Hepatocyte (in vitro differentiated cells): ENCODE results near the gene CMKLR1. TPM values are rescaled to one million over a fixed set of nuclear protein-coding genes. Genes with fewer than 3 reads are reported as not detected.

Source experiments
- DNase-seq: peaks from one replicate; pipeline ENCODE4 v3.0.0-alpha.2; 2016; ENCODE audit warnings: low spot score
- H2AFZ ChIP-seq: fragments of 200-600 bp; sonication (generic); 2 replicates; pipeline ENCODE4 v1.6.0; 2016; ENCODE audit warnings: antibody characterized with exemption, mild to moderate bottlenecking
- H3K27ac ChIP-seq: fragments of 200-600 bp; sonication (generic); 2 replicates; pipeline ENCODE4 v1.5.1; 2016; ENCODE audit warnings: mild to moderate bottlenecking
- H3K27me3 ChIP-seq: fragments of 200-600 bp; sonication (generic); 2 replicates; pipeline ENCODE4 v1.6.1; 2016
- H3K36me3 ChIP-seq: fragments of 200-600 bp; sonication (generic); replicated peaks from 2 replicates; pipeline ENCODE4 v1.5.1; 2016; ENCODE audit warnings: low read depth; ENCODE audit not compliant: insufficient read depth
- H3K4me1 ChIP-seq: fragments of 200-600 bp; sonication (generic); 2 replicates; pipeline ENCODE4 v1.5.1; 2016; ENCODE audit warnings: mild to moderate bottlenecking, moderate library complexity; ENCODE audit not compliant: insufficient read depth
- H3K4me2 ChIP-seq: fragments of 200-600 bp; sonication (generic); 2 replicates; pipeline ENCODE4 v1.6.0; 2016
- H3K4me3 ChIP-seq: fragments of 200-600 bp; sonication (generic); 2 replicates; pipeline ENCODE4 v1.5.1; 2016; ENCODE audit warnings: mild to moderate bottlenecking
- H3K79me2 ChIP-seq: fragments of 200-600 bp; sonication (generic); 2 replicates; pipeline ENCODE4 v1.6.0; 2017; ENCODE audit warnings: mild to moderate bottlenecking
- H3K9me2 ChIP-seq: fragments of 200-600 bp; sonication (generic); replicated peaks from 2 replicates; pipeline ENCODE4 v1.6.0; 2017; ENCODE audit warnings: mild to moderate bottlenecking; ENCODE audit not compliant: insufficient read depth
- H3K9me3 ChIP-seq: fragments of 200-600 bp; sonication (generic); 2 replicates; pipeline ENCODE4 v1.5.1; 2016; ENCODE audit warnings: low read depth, mild to moderate bottlenecking
- H4K20me1 ChIP-seq: fragments of 200-600 bp; sonication (generic); 2 replicates; pipeline ENCODE4 v1.6.0; 2016; ENCODE audit warnings: mild to moderate bottlenecking; ENCODE audit not compliant: insufficient read depth, poor library complexity, severe bottlenecking
- CTCF ChIP-seq: fragments of 200-600 bp; sonication (generic); IDR thresholded peaks from 2 replicates; pipeline ENCODE4 v1.5.1; 2016; ENCODE audit warnings: antibody characterized with exemption, mild to moderate bottlenecking; ENCODE audit not compliant: poor library complexity
- EZH2 ChIP-seq: fragments of 200-600 bp; sonication (generic); IDR thresholded peaks from 2 replicates; pipeline ENCODE4 v1.6.1; 2016; ENCODE audit warnings: antibody characterized with exemption, mild to moderate bottlenecking, borderline replicate concordance
- EZH2phosphoT487 ChIP-seq: fragments of 200-600 bp; sonication (generic); IDR thresholded peaks from one replicate; pipeline ENCODE4 v1.6.1; 2018; ENCODE audit warnings: antibody characterized with exemption, mild to moderate bottlenecking, low read depth, moderate library complexity; ENCODE audit not compliant: unreplicated experiment, severe bottlenecking
- WGBS: methylation state at CpG from one replicate; pipeline ENCODE4 v1.1.6; 2016; ENCODE audit warnings: low lambda C conversion rate; ENCODE audit errors: missing lambda C conversion rate; 5-methylcytosine and 5-hydroxymethylcytosine counted together
- polyA plus RNA-seq: library from polyadenylated mRNA; unstranded; fragments of >200 nt; fragmentation: Nextera tagmentation; extraction: Ambion mirVana; gene quantifications from 2 replicates; pipeline ENCODE4 v1.2.1, GENCODE V29; 2016
- total RNA-seq: library from RNA; depleted of rRNA; stranded (reverse); fragments of >200 nt; gene quantifications from 2 replicates; pipeline ENCODE4 v1.2.3, GENCODE V29; 2014

CMKLR1 gene
- total and polyA plus RNA-seq, 2 experiments from 2014 or later, result 2.2 to 3.1 TPM

GRCh38 chr12:108367436-108367835 lies 28.3 kb upstream of the CMKLR1 start:
- Histone ChIP-seq H4K20me1 (no peaks in the 10 kb centered on the region), H3K4me2 (no peak overlapping the region), H3K4me1 (no peaks in the 10 kb centered on the region), H3K9me3 (no peaks in the 10 kb centered on the region), H3K79me2 (no peaks in the 10 kb centered on the region), H2AFZ (no peak overlapping the region), H3K4me3 (no peak overlapping the region), H3K9me2 (no peaks in the 10 kb centered on the region), H3K36me3 (no peaks in the 10 kb centered on the region), H3K27ac (no peak overlapping the region), H3K27me3 (no peaks in the 10 kb centered on the region)
- DNase-seq, result no peak
- TF ChIP-seq EZH2phosphoT487 (no peak), EZH2 (no peak), CTCF (no peak)
- WGBS, result 87% methylated on average over 7 of the region's 7 CpGs

- H3K4me2 ChIP-seq, result no peak overlapping the region
- H3K9me2 ChIP-seq, result no peaks in the 10 kb centered on the region
- no peaks in the 10 kb centered on the region for H3K4me1 ChIP-seq
- no peak overlapping the region for H2AFZ ChIP-seq
- TF ChIP-seq EZH2phosphoT487 (no peak), EZH2 (no peak), CTCF (no peak)
- H4K20me1 ChIP-seq, result no peaks in the 10 kb centered on the region
- no peaks in the 10 kb centered on the region for H3K79me2 ChIP-seq
- H3K27me3 ChIP-seq, result no peaks in the 10 kb centered on the region
- no peaks in the 10 kb centered on the region for H3K9me3 ChIP-seq
- no peak for DNase-seq
- no peak overlapping the region for H3K4me3 ChIP-seq
- no peaks in the 10 kb centered on the region for H3K36me3 ChIP-seq
- no peak overlapping the region for H3K27ac ChIP-seq
Measured at GRCh38 chr12:108365324-108365723, 26.2 kb upstream of the CMKLR1 start.

GRCh38 chr12:108364879-108365278 lies 25.8 kb upstream of the CMKLR1 start:
- Histone ChIP-seq H2AFZ (no peak overlapping the region), H3K4me1 (no peaks in the 10 kb centered on the region), H3K9me2 (no peaks in the 10 kb centered on the region), H3K79me2 (no peaks in the 10 kb centered on the region), H3K4me2 (no peak overlapping the region), H3K36me3 (no peaks in the 10 kb centered on the region), H3K4me3 (no peak overlapping the region), H4K20me1 (no peaks in the 10 kb centered on the region), H3K9me3 (no peaks in the 10 kb centered on the region), H3K27me3 (no peaks in the 10 kb centered on the region), H3K27ac (no peak overlapping the region)
- no peak for DNase-seq
- WGBS, result 93% methylated on average over 3 of the region's 3 CpGs
- TF ChIP-seq EZH2, result no peak
- no peak for TF ChIP-seq EZH2phosphoT487
- TF ChIP-seq CTCF, result no peak

GRCh38 chr12:108363565-108363964 lies 24.5 kb upstream of the CMKLR1 start:
- Histone ChIP-seq H3K27me3 (no peaks in the 10 kb centered on the region), H3K4me3 (no peak overlapping the region), H2AFZ (no peak overlapping the region), H3K79me2 (no peaks in the 10 kb centered on the region), H4K20me1 (no peaks in the 10 kb centered on the region), H3K4me1 (no peaks in the 10 kb centered on the region), H3K4me2 (no peak overlapping the region), H3K27ac (no peak overlapping the region), H3K9me3 (no peaks in the 10 kb centered on the region), H3K36me3 (no peaks in the 10 kb centered on the region), H3K9me2 (no peaks in the 10 kb centered on the region)
- TF ChIP-seq EZH2, result no peak
- TF ChIP-seq EZH2phosphoT487, result no peak
- no peak for TF ChIP-seq CTCF
- WGBS, result 100% methylated on average over 1 of the region's 1 CpG
- no peak for DNase-seq
